GM23248 (cell line): Measurements from ENCODE around the gene STX5.

Experiments used
- EZH2 ChIP-seq: fragments of 200-600 bp; sonication (generic); IDR thresholded peaks from 2 replicates; pipeline ENCODE4 v1.6.1; 2018; ENCODE audit warnings: antibody characterized with exemption, mild to moderate bottlenecking; ENCODE audit not compliant: insufficient read depth, poor library complexity, severe bottlenecking
- EZH2phosphoT487 ChIP-seq: fragments of 200-600 bp; sonication (generic); IDR thresholded peaks from 2 replicates; pipeline ENCODE4 v1.6.1; 2018; ENCODE audit warnings: antibody characterized with exemption, moderate library complexity, mild to moderate bottlenecking, low read depth; ENCODE audit not compliant: insufficient read depth

DNA sequence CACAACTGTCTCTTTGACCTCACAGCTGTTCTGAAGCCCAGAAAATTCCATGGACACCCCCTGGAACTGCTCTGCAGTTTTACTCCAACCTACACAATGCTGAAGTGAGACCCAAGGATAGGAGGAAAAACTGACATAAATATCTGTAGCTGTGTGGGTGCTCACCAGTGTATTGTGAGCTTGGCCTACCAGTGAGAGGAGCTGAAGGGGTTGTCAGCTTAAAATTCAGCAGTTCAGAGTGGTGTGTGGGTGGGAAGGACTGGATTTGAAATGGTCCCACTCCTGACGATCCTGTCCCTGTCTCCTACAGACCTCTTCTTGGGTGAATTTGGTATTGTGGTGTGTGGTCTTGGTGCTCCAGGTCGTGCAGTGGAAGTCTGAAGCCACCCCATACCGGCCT, 42.3 kb downstream of the STX5 start:
- no peak for TF ChIP-seq EZH2
- TF ChIP-seq EZH2phosphoT487, result no peak
